ENCODE results near the gene ANP32E.

The ANP32E gene

GRCh38 chr1:150234309-150234565, 1.7 kb downstream of the ANP32E start:
- TF ChIP-seq TAF1 (IDR thresholded peaks at IDR 0.05; ENCODE audit: borderline replicate concordance, insufficient read depth, low read length) (no peak), POLR2AphosphoS5 (IDR thresholded peaks at IDR 0.05; ENCODE audit: low read depth, low read length) (no peak), REST (IDR thresholded peaks at IDR 0.05; ENCODE audit: insufficient read depth in 1 of 2, low read depth in 2 of 2, low read length in 2 of 2) (no peak), SIN3A (IDR thresholded peaks at IDR 0.05; ENCODE audit: borderline replicate concordance, insufficient read depth, low read length) (no peak), FOXP2 (optimal IDR thresholded peaks at IDR 0.05; ENCODE audit: borderline replicate concordance, extremely low read depth, extremely low read length, insufficient read depth) (no peak)

GRCh38 chr1:150233359-150234308, 2.3 kb downstream of the ANP32E start:
- TF ChIP-seq POLR2AphosphoS5 (IDR thresholded peaks at IDR 0.05; ENCODE audit: low read depth, low read length): no peak; the same call in 1 of the 2 replicates
- TF ChIP-seq SIN3A (IDR thresholded peaks at IDR 0.05; ENCODE audit: borderline replicate concordance, insufficient read depth, low read length): no peak
- TF ChIP-seq FOXP2 (optimal IDR thresholded peaks at IDR 0.05; ENCODE audit: borderline replicate concordance, extremely low read depth, extremely low read length, insufficient read depth): no peak
- no peak for TF ChIP-seq TAF1 (IDR thresholded peaks at IDR 0.05; ENCODE audit: borderline replicate concordance, insufficient read depth, low read length)
- no peak for TF ChIP-seq REST (IDR thresholded peaks at IDR 0.05; ENCODE audit: insufficient read depth in 1 of 2, low read depth in 2 of 2, low read length in 2 of 2)

- TF ChIP-seq REST (IDR thresholded peaks at IDR 0.05; ENCODE audit: insufficient read depth in 1 of 2, low read depth in 2 of 2, low read length in 2 of 2) (no peak), TAF1 (IDR thresholded peaks at IDR 0.05; ENCODE audit: borderline replicate concordance, insufficient read depth, low read length) (no peak), SIN3A (IDR thresholded peaks at IDR 0.05; ENCODE audit: borderline replicate concordance, insufficient read depth, low read length) (no peak), FOXP2 (optimal IDR thresholded peaks at IDR 0.05; ENCODE audit: borderline replicate concordance, extremely low read depth, extremely low read length, insufficient read depth) (no peak), POLR2AphosphoS5 (IDR thresholded peaks at IDR 0.05; ENCODE audit: low read depth, low read length) (no peak)
Measured at GRCh38 chr1:150227228-150227627, 8.7 kb downstream of the ANP32E start.

GRCh38 chr1:150226486-150226885, 9.4 kb downstream of the ANP32E start:
- TF ChIP-seq TAF1 (IDR thresholded peaks at IDR 0.05; ENCODE audit: borderline replicate concordance, insufficient read depth, low read length) (no peak), FOXP2 (optimal IDR thresholded peaks at IDR 0.05; ENCODE audit: borderline replicate concordance, extremely low read depth, extremely low read length, insufficient read depth) (no peak), REST (IDR thresholded peaks at IDR 0.05; ENCODE audit: insufficient read depth in 1 of 2, low read depth in 2 of 2, low read length in 2 of 2) (no peak), POLR2AphosphoS5 (IDR thresholded peaks at IDR 0.05; ENCODE audit: low read depth, low read length) (no peak), SIN3A (IDR thresholded peaks at IDR 0.05; ENCODE audit: borderline replicate concordance, insufficient read depth, low read length) (no peak)

Measured in PFSK-1 (cell line).